Stimulated activated CD4-positive, alpha-beta T cell treated with anti-CD3 and anti-CD28 coated beads, Interleukin-1b, Interleukin-23, amount 100 ng/mL, for 24 hours (primary cell): Measurements from ENCODE around the gene ZFP57.

ENCODE experiments used
- DNase-seq, 4 experiments: peaks; one replicate each; pipeline ENCODE4 v3.0.0-alpha.2; 2020; ENCODE audit warnings: low read depth in 4 of 4, low spot score in 1 of 4

Gene ZFP57

GRCh38 chr6:29680904-29681303 is at the start of gene ZFP57:
Gene ZFP57, minus strand, starts transcription at chr6:29681152. Its CDS starts 4,149 bp downstream, at chr6:29677003.
- no peak for DNase-seq

- DNase-seq, result no peak
These were observed 49.7 kb upstream of the ZFP57 start for GRCh38 chr6:29730575-29731126.

GRCh38 chr6:29729774-29730328 is 48.9 kb upstream of the ZFP57 start:
- no peak for DNase-seq

GRCh38 chr6:29728875-29729270 is 47.9 kb upstream of the ZFP57 start:
- DNase-seq, result no peak

- no peak for DNase-seq
These were observed 47.4 kb upstream of the ZFP57 start for GRCh38 chr6:29728173-29728874.

GRCh38 chr6:29727637-29728036 is 46.7 kb upstream of the ZFP57 start:
- DNase-seq, result no peak

- DNase-seq, result no peak
These were observed 45.7 kb upstream of the ZFP57 start for GRCh38 chr6:29726571-29727194.

GRCh38 chr6:29726001-29726400 is 45.0 kb upstream of the ZFP57 start:
- no peak for DNase-seq

- DNase-seq, result no peak
These were observed 44.3 kb upstream of the ZFP57 start for GRCh38 chr6:29724937-29725869.

GRCh38 chr6:29723666-29724588 is 43.0 kb upstream of the ZFP57 start:
- peak; percentile 59 to 70 (median 66) for DNase-seq

GRCh38 chr6:29723262-29723665 is 42.3 kb upstream of the ZFP57 start, which contains the start of gene HLA-F:
Gene HLA-F, plus strand, starts transcription at chr6:29723434. Its CDS starts 30 bp downstream, at chr6:29723464.
- DNase-seq, result peak; percentile 46 to 69 (median 60)

GRCh38 chr6:29720863-29721262 is 39.9 kb upstream of the ZFP57 start:
- DNase-seq, result no peak

- DNase-seq, result no peak
These were observed 29.5 kb upstream of the ZFP57 start for GRCh38 chr6:29710281-29710941.

- DNase-seq, result no peak
These were observed 28.2 kb upstream of the ZFP57 start for GRCh38 chr6:29709188-29709587.

- no peak for DNase-seq
These were observed 27.7 kb upstream of the ZFP57 start for GRCh38 chr6:29708432-29709179.

GRCh38 chr6:29705389-29706231 is 24.7 kb upstream of the ZFP57 start:
- no peak for DNase-seq

GRCh38 chr6:29702519-29703103 is 21.7 kb upstream of the ZFP57 start:
- DNase-seq, result peak; percentile 61 to 76 (median 68)
